Muscle of leg (tissue), 11 donors: ENCODE measurements around the gene DNTTIP2. TPM values are rescaled to one million over a fixed set of nuclear protein-coding genes. Genes with fewer than 3 reads are reported as not detected.
A peak's percentile ranks its signal among the peaks of the same experiment; 100 is the strongest.

Experiments
- DNase-seq: peaks from one replicate; pipeline ENCODE4 v3.0.0; 2013
- H3K27ac ChIP-seq: one replicate; pipeline ENCODE4 v1.5.1; 2013; ENCODE audit warnings: mild to moderate bottlenecking, low read length, control low read depth
- H3K27me3 ChIP-seq: one replicate; pipeline ENCODE4 v1.6.1; 2013; ENCODE audit warnings: low read length; ENCODE audit not compliant: control insufficient read depth, insufficient read depth
- H3K36me3 ChIP-seq: one replicate; pipeline ENCODE4 v1.6.1; 2013; ENCODE audit warnings: low read length; ENCODE audit not compliant: control insufficient read depth, insufficient read depth
- H3K4me1 ChIP-seq: one replicate; pipeline ENCODE4 v1.6.1; 2013; ENCODE audit warnings: low read length; ENCODE audit not compliant: control insufficient read depth, insufficient read depth
- H3K4me3 ChIP-seq: one replicate; pipeline ENCODE4 v1.5.1; 2013; ENCODE audit warnings: low read length, control low read depth
- H3K9me3 ChIP-seq: replicated peaks from 2 replicates; pipeline ENCODE4 v1.6.1; 2013; ENCODE audit warnings: low read depth, low read length; ENCODE audit not compliant: control insufficient read depth
- WGBS: methylation state at CpG from one replicate; pipeline ENCODE4 v1.1.5; 2013; ENCODE audit warnings: missing lambda C conversion rate; ENCODE audit not compliant: insufficient coverage; 5-methylcytosine and 5-hydroxymethylcytosine counted together
- polyA plus RNA-seq, 8 donors: library from polyadenylated mRNA; unstranded; fragments of 120-200 nt; gene quantifications; one replicate each; pipeline versions ENCODE4 v1.2.1 to v1.2.3, GENCODE V29; 2013; ENCODE audit warnings: inconsistent platforms in 1 of 8, low replicate concordance in 1 of 8; ENCODE audit not compliant: insufficient read length in 8 of 8, insufficient read depth in 1 of 8
- total RNA-seq: library from RNA; stranded (reverse); fragments of 120-200 nt; gene quantifications from one replicate; pipeline ENCODE4 v1.2.4, GENCODE V29; 2013

Gene DNTTIP2
- total and polyA plus RNA-seq, 9 donors, result 35.6 to 49.8 (median 43.8) TPM

GRCh38 chr1:93827633-93828366 is 51.2 kb downstream of the DNTTIP2 start:
- H3K4me1 ChIP-seq, result peaks cover 9% of the 10 kb centered on the region
- peaks cover 3% of the 10 kb centered on the region for H3K9me3 ChIP-seq
- no peak for DNase-seq
- no peaks in the 10 kb centered on the region for H3K36me3 ChIP-seq
- WGBS, result 94% methylated on average over 2 of the region's 3 CpGs
- no peaks in the 10 kb centered on the region for H3K27me3 ChIP-seq
- no peak overlapping the region for H3K27ac ChIP-seq
- H3K4me3 ChIP-seq, result no peak overlapping the region

GRCh38 chr1:93827128-93827527 is 51.9 kb downstream of the DNTTIP2 start:
- Histone ChIP-seq H3K4me1 (peaks cover 9% of the 10 kb centered on the region), H3K4me3 (no peak overlapping the region), H3K27me3 (no peaks in the 10 kb centered on the region), H3K36me3 (no peaks in the 10 kb centered on the region), H3K27ac (no peak overlapping the region), H3K9me3 (peaks cover 2% of the 10 kb centered on the region)
- WGBS, result 63% methylated on average over 1 of the region's 1 CpG
- DNase-seq, result no peak

- Histone ChIP-seq H3K27ac (no peak overlapping the region), H3K4me3 (no peak overlapping the region), H3K4me1 (peaks cover 9% of the 10 kb centered on the region), H3K9me3 (no peaks in the 10 kb centered on the region), H3K36me3 (no peaks in the 10 kb centered on the region), H3K27me3 (no peaks in the 10 kb centered on the region)
- WGBS, result 70% methylated on average over 2 of the region's 6 CpGs
- no peak for DNase-seq
Observed at GRCh38 chr1:93824834-93825233, 54.2 kb downstream of the DNTTIP2 start.

GRCh38 chr1:93822730-93823425 is 56.1 kb downstream of the DNTTIP2 start:
- H3K4me1 ChIP-seq, result peaks cover 11% of the 10 kb centered on the region
- H3K4me3 ChIP-seq, result no peak overlapping the region
- H3K9me3 ChIP-seq, result no peaks in the 10 kb centered on the region
- H3K36me3 ChIP-seq, result no peaks in the 10 kb centered on the region
- no peak for DNase-seq
- no peaks in the 10 kb centered on the region for H3K27me3 ChIP-seq
- WGBS, result no CpG with 5 or more reads among the region's 2 CpGs
- no peak overlapping the region for H3K27ac ChIP-seq

GRCh38 chr1:93821423-93822144 is 57.4 kb downstream of the DNTTIP2 start:
- WGBS, result no CpG with 5 or more reads among the region's 4 CpGs

DNA sequence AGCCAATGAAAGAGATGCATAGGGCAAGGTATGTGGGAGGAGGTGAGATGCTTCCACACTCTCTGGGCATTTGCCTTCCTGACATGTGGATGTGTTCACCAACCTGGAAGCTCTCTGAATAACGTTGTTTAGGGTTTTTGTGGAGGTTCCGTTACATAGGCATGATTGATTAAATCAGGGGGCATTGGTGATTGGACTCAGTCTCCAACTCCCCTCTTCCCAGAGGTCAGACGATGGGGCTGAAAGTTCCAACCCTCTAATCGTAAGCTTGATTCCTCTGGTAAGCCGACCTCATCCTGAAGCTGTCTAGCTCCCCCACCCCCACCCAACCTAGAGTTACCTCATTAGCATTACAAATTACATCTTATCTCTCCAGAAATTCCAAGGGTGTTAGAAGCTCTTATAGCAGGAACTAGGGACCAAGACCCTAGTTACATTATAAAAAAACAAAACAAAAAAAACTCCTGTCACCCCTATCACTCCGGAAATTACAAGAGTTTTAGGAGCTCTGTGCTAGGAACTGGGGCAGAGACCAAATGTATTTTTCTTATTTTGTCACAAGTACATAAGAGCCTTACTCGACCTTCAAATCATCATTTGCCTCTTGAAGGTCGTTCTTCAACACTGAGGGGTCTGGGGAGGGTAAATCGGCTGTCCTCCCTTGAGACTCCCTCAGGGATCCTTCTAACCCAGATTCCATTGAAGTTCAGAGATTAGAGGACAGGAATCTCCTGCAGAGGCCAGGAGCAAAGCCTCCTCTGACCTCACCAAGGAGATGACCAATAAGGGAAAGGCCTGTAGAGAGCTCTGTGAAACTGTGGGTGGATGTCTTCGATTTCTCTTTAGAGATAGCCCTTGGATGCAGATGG is 58.2 kb downstream of the DNTTIP2 start:
- H3K9me3 ChIP-seq, result no peaks in the 10 kb centered on the region
- DNase-seq, result no peak
- WGBS, result 64% methylated on average over 2 of the region's 10 CpGs
- no peak overlapping the region for H3K27ac ChIP-seq
- H3K27me3 ChIP-seq, result no peaks in the 10 kb centered on the region
- H3K36me3 ChIP-seq, result no peaks in the 10 kb centered on the region
- H3K4me1 ChIP-seq, result peaks cover 16% of the 10 kb centered on the region
- no peak overlapping the region for H3K4me3 ChIP-seq

More at GRCh38 chr1:93821423-93822144, 57.4 kb downstream of the DNTTIP2 start:
- Histone ChIP-seq H3K4me3 (no peak overlapping the region), H3K4me1 (peaks cover 16% of the 10 kb centered on the region), H3K36me3 (no peaks in the 10 kb centered on the region), H3K27me3 (no peaks in the 10 kb centered on the region), H3K9me3 (no peaks in the 10 kb centered on the region), H3K27ac (no peak overlapping the region)
- DNase-seq, result no peak

DNA sequence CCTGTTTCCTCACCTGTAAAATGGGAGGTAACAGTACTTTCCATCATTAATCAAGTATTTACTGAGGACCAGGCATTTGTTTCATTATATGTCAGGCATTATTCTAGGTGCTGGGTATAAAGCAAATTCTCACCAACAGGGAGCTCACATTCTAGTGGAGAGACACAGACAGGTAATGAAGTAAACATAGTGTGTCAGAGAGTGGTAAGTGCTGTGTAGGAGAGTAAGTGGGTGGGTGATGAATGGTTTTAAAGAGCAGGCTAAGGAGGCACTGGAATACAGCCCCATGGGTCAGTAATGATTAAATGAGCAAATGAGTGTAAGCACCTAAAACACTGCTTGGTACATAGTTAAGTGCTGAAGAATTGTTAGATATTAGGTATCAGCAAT is 60.4 kb downstream of the DNTTIP2 start:
- Histone ChIP-seq H3K27me3 (no peaks in the 10 kb centered on the region), H3K27ac (no peak overlapping the region), H3K36me3 (no peaks in the 10 kb centered on the region), H3K4me1 (peaks cover 23% of the 10 kb centered on the region), H3K9me3 (no peaks in the 10 kb centered on the region), H3K4me3 (no peak overlapping the region)
- no peak for DNase-seq

DNA sequence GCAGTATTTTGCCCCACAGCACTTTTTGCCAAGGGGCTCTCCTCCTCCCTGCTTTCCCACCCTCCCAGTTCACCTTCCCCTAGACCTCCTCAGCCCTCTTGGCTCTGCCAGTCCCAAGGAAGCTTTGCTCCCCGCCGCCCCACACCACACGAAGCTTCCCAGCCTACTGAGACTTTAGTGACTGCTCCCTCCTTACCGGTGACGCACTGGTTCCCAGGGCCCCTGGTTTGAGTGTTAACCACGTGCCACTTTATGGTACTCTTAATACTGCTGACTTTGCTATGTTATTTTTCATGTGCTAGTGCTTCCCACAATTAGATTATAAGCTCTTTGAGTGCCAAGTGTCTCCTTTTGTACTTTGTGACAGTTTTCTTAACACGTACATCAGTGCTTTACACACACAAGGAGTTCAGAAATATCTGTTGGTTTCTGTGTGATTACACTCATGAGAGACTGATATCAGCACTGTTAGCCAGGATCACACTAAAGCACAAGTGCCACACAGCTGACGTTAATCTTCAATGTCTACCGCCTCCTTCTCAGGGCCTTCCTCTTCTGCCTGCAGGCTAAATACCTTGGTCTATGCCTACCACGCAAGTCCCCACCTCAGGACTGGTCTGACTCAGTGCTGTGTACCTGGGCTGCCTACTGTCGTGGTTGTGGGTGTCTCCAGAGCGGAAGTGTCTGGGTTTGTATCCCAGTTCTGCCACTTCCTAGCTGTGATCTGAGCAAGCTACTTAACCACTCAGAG is 61.0 kb downstream of the DNTTIP2 start:
- H3K27ac ChIP-seq, result peak overlapping the region; percentile 63
- H3K9me3 ChIP-seq, result no peaks in the 10 kb centered on the region
- H3K27me3 ChIP-seq, result no peaks in the 10 kb centered on the region
- H3K4me3 ChIP-seq, result no peak overlapping the region
- H3K4me1 ChIP-seq, result peaks cover 23% of the 10 kb centered on the region
- WGBS, result 58% methylated on average over 3 of the region's 12 CpGs
- DNase-seq, result no peak
- H3K36me3 ChIP-seq, result no peaks in the 10 kb centered on the region

DNA sequence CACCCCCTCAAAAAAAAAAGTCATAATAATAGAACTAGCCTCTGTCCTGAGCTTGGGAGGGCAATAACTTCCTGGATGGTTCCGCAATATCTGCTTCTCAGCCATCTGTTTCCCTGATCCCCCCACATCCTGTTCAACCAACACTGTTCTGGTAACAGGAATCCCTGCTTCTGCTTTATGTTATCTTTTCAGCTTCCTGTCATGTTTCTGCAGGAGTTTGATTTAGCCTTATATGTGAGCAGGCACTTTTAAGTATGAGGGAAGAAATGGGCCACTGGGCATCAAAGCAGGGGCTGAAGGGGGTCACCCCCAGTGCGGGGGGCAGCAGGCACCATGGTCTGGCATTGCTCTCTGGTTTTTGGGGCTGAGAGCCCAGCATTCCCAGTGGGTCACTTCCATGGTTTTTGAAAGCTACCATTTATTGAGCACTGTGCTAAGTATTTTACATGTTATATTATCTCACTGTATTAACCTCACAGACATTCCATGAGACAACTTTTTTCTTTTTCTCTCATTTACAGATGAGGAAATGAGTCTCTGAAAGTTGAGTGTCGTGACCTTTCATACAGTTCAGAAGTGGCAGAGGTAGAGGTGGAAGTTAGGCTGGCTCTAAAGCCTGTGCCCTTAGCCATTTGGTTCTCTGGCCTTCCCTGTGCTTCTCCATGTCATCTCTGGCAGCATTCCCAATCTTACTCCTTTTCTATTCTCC is 61.9 kb downstream of the DNTTIP2 start:
- WGBS, result 56% methylated on average over 2 of the region's 3 CpGs
- no peak overlapping the region for H3K4me3 ChIP-seq
- no peaks in the 10 kb centered on the region for H3K36me3 ChIP-seq
- no peaks in the 10 kb centered on the region for H3K27me3 ChIP-seq
- peak; percentile 78 for DNase-seq
- H3K9me3 ChIP-seq, result no peaks in the 10 kb centered on the region
- peaks cover 23% of the 10 kb centered on the region for H3K4me1 ChIP-seq
- H3K27ac ChIP-seq, result peak overlapping the region; percentile 63
